Measurements from ENCODE around the gene LIX1L. TPM values are rescaled to one million over a fixed set of nuclear protein-coding genes. Genes with fewer than 3 reads are reported as not detected.

LIX1L gene
- total RNA-seq, 1 donor from 2014 or later = 57.6 TPM

Other genes with a start within 250 kb of the LIX1L start
- gene CD160, start 238.5 kb downstream of the LIX1L start, total RNA-seq = 0.45 TPM
- gene RNF115, start 133.9 kb downstream of the LIX1L start, total RNA-seq = 19.9 TPM
- gene POLR3C, start 133.8 kb downstream of the LIX1L start, total RNA-seq = 26.2 TPM
- gene NUDT17, start 112.4 kb downstream of the LIX1L start, total RNA-seq = 3.9 TPM
- 44.5 TPM for gene PIAS3, start 98.9 kb downstream of the LIX1L start, total RNA-seq
- 3.8 TPM for gene ANKRD35, start 72.2 kb downstream of the LIX1L start, total RNA-seq
- 9.6 TPM for gene ITGA10, start 48.0 kb downstream of the LIX1L start, total RNA-seq
- 20.7 TPM for gene PEX11B, start 39.3 kb downstream of the LIX1L start, total RNA-seq
- 93.8 TPM for gene RBM8A, start 30.5 kb downstream of the LIX1L start, total RNA-seq
- 1.2 TPM for gene ANKRD34A, start 6.6 kb upstream of the LIX1L start, total RNA-seq
- 22.3 TPM for gene POLR3GL, start 6.7 kb upstream of the LIX1L start, total RNA-seq
- 609 TPM for gene TXNIP, start 38.6 kb upstream of the LIX1L start, total RNA-seq
- not detected for gene HJV, start 63.7 kb upstream of the LIX1L start, total RNA-seq
- 4.3 TPM for gene NBPF10, start 186.8 kb upstream of the LIX1L start, total RNA-seq

Measured in sciatic nerve (tissue), 1 donor.